A673 (cell line): ENCODE measurements around the gene APOA4. TPM values are rescaled to one million over a fixed set of nuclear protein-coding genes. Genes with fewer than 3 reads are reported as not detected.

Experiments
- BruUV-seq: library from RNA; stranded (reverse); fragments of 400-500 nt; replicated peaks from 2 replicates; lab custom pipeline; 2021; lab: Mats Ljungman, UMichigan
- CTCF ChIA-PET: fragments of 300-600 bp; sonication (Branson Sonifier 250); formaldehyde crosslinking; loops from one replicate; lab custom pipeline; 2022; ENCODE audit warnings: antibody characterized with exemption; lab: Charles Lee
- POLR2A ChIA-PET: fragments of 300-600 bp; sonication (Branson Sonifier 250); formaldehyde crosslinking; loops from one replicate; lab custom pipeline; 2022; ENCODE audit warnings: antibody characterized with exemption; ENCODE audit not compliant: low non-redundant PET; lab: Charles Lee
- DNase-seq: peaks from one replicate; pipeline ENCODE4 v3.0.0-alpha.2; 2015; ENCODE audit warnings: low spot score
- H3K27ac ChIP-seq: fragments of 200-600 bp; sonication (generic); 2 replicates; pipeline ENCODE4 v1.5.1; 2016; ENCODE audit warnings: mixed run types, low read depth, mild to moderate bottlenecking, mixed read lengths, antibody characterized with exemption, low read length; ENCODE audit not compliant: poor library complexity, severe bottlenecking
- H3K27me3 ChIP-seq: fragments of 200-600 bp; sonication (generic); replicated peaks from 2 replicates; pipeline ENCODE4 v1.6.1; 2017; ENCODE audit warnings: mixed run types, low read depth, mild to moderate bottlenecking, mixed read lengths, antibody characterized with exemption, low read length; ENCODE audit not compliant: insufficient read depth, poor library complexity
- H3K36me3 ChIP-seq: fragments of 200-600 bp; sonication (generic); 2 replicates; pipeline ENCODE4 v1.6.1; 2016; ENCODE audit warnings: mixed run types, mild to moderate bottlenecking, mixed read lengths, antibody characterized with exemption, low read length; ENCODE audit not compliant: insufficient read depth, poor library complexity, severe bottlenecking
- H3K4me1 ChIP-seq: fragments of 200-600 bp; sonication (generic); 2 replicates; pipeline ENCODE4 v1.6.1; 2017; ENCODE audit warnings: mixed run types, mild to moderate bottlenecking, mixed read lengths, antibody characterized with exemption, low read length; ENCODE audit not compliant: insufficient read depth, poor library complexity, severe bottlenecking
- H3K4me3 ChIP-seq: fragments of 200-600 bp; sonication (generic); 2 replicates; pipeline ENCODE4 v1.5.1; 2016; ENCODE audit warnings: low read depth, mixed run types, mild to moderate bottlenecking, mixed read lengths, low read length; ENCODE audit not compliant: poor library complexity, severe bottlenecking
- H3K9me3 ChIP-seq: fragments of 200-600 bp; sonication (generic); 2 replicates; pipeline ENCODE4 v1.6.1; 2016; ENCODE audit warnings: mixed run types, low read depth, mild to moderate bottlenecking, mixed read lengths, antibody characterized with exemption, low read length; ENCODE audit not compliant: poor library complexity, severe bottlenecking
- EZH2 ChIP-seq: fragments of 200-600 bp; sonication (generic); IDR thresholded peaks from 2 replicates; pipeline ENCODE4 v1.6.1; 2017; ENCODE audit warnings: borderline replicate concordance, low read depth, mild to moderate bottlenecking, mixed read lengths, antibody characterized with exemption, low read length; ENCODE audit not compliant: poor library complexity, severe bottlenecking
- intact Hi-C: fragments of 100-400 bp; cut with micrococcal nuclease; formaldehyde crosslinking; loops from one replicate; pipeline ENCODE4 v1.10.0; 2022; ENCODE audit not compliant: unreplicated experiment
- total RNA-seq: library from RNA; stranded (reverse); gene quantifications from 2 replicates; pipeline ENCODE4 v1.2.3, GENCODE V29; 2021
- TF ChIP-seq, protein P1 (sequence below): fragments of 300-800, 200-600 bp; sonication (generic); conservative IDR thresholded peaks from 2 replicates; pipeline ENCODE4 v1.5.1; 2017; ENCODE audit warnings: low read depth, mild to moderate bottlenecking, antibody characterized with exemption, low read length, moderate library complexity, mixed read lengths

APOA4 gene
- total RNA-seq, 1 experiment from 2014 or later = not detected

DNA sequence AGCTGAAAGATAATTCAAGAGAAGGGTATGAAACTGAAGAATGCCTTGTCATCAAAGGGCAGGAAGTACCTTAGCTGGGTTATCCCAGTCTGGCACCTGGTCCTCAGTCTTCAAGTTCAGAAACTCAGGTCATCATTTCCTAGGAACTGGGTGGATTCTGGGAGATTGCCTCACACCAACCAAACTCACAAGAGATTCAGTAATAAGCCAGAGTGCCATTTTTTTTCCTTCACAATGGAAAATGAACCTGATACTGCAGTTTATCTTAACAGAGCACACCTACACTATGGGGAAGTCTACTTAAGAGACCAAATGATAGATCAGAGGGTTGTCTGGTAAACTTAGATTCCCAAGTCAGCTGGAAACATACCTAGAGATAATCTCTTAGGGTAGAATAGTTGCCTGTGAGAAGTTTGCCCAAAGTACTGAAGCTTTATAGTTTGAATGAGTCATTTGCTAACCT lies 46.6 kb downstream of the APOA4 start:
- Histone ChIP-seq H3K4me1 (peaks cover 14% of the 10 kb centered on the region), H3K27ac (no peak overlapping the region), H3K9me3 (no peaks in the 10 kb centered on the region), H3K4me3 (no peak overlapping the region), H3K27me3 (no peaks in the 10 kb centered on the region), H3K36me3 (peaks cover 39% of the 10 kb centered on the region)
- ChIA-PET CTCF (no interaction called here), POLR2A (no interaction called here)
- no TSS peak for BruUV-seq
- intact Hi-C loops = no loop called here
- TF ChIP-seq EZH2 = no peak
- TF ChIP-seq, protein P1, sequence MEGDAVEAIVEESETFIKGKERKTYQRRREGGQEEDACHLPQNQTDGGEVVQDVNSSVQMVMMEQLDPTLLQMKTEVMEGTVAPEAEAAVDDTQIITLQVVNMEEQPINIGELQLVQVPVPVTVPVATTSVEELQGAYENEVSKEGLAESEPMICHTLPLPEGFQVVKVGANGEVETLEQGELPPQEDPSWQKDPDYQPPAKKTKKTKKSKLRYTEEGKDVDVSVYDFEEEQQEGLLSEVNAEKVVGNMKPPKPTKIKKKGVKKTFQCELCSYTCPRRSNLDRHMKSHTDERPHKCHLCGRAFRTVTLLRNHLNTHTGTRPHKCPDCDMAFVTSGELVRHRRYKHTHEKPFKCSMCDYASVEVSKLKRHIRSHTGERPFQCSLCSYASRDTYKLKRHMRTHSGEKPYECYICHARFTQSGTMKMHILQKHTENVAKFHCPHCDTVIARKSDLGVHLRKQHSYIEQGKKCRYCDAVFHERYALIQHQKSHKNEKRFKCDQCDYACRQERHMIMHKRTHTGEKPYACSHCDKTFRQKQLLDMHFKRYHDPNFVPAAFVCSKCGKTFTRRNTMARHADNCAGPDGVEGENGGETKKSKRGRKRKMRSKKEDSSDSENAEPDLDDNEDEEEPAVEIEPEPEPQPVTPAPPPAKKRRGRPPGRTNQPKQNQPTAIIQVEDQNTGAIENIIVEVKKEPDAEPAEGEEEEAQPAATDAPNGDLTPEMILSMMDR = no peak
- DNase-seq = no peak

DNA sequence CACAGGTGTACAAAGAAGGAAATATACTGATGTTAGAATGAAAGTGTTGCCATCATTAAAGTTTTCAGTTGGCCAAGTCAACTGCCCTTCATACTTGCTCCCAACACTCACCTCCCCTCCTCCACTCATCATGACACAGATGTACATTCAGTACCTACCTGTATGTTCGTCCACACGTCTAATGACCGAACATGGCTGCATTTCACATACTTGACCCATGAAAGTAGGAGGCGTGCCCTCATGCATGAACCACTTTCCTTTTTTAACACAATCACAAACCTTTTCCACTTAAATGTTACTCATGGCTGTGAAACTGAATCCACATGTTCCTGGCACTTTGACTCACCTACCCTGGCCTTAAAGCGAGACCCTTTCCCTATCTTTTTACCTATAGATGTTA lies 47.1 kb downstream of the APOA4 start:
- H3K36me3 ChIP-seq = peaks cover 33% of the 10 kb centered on the region
- no peaks in the 10 kb centered on the region for H3K27me3 ChIP-seq
- TF ChIP-seq EZH2 = no peak
- TF ChIP-seq, protein P1 = no peak
- no peak overlapping the region for H3K4me3 ChIP-seq
- intact Hi-C loops = no loop called here
- no TSS peak for BruUV-seq
- ChIA-PET POLR2A (no interaction called here), CTCF (no interaction called here)
- H3K27ac ChIP-seq = no peak overlapping the region
- H3K9me3 ChIP-seq = no peaks in the 10 kb centered on the region
- H3K4me1 ChIP-seq = peaks cover 19% of the 10 kb centered on the region
- DNase-seq = no peak

DNA sequence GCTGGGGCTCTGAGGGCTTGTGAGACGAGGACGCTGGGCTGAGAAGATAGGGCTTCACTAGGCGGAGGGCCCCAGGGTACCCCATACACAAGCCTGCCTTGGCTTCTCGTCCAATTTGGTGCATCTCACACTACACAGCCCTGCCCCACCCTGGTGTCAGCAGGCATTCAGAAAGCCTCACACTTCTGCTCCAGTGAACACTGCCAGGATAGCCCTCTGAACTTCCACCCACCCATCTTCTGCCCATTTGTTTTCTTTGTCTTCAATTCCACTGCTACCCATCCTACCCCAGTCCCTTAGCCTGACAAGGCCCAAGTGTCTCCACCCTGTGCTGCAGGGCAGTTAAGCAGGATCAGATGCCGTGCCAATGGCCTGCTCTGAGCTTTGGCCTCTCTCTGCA lies 48.4 kb downstream of the APOA4 start:
- H3K4me1 ChIP-seq = peaks cover 20% of the 10 kb centered on the region
- H3K27ac ChIP-seq = no peak overlapping the region
- no peak for DNase-seq
- H3K4me3 ChIP-seq = no peak overlapping the region
- BruUV-seq = no TSS peak
- TF ChIP-seq EZH2 = no peak
- TF ChIP-seq, protein P1 = no peak
- H3K36me3 ChIP-seq = peaks cover 25% of the 10 kb centered on the region
- H3K9me3 ChIP-seq = no peaks in the 10 kb centered on the region
- ChIA-PET POLR2A (no interaction called here), CTCF (no interaction called here)
- no peaks in the 10 kb centered on the region for H3K27me3 ChIP-seq
- intact Hi-C loops = loop anchor here (5.0 kb wide), 1 partner anchor 333 kb away; no protein-coding TSS in a partner anchor
